Heart left ventricle (tissue), 16 donors: Measurements from ENCODE around the gene NMNAT3. TPM values are rescaled to one million over a fixed set of nuclear protein-coding genes. Genes with fewer than 3 reads are reported as not detected.

Experiments used
- ATAC-seq, 4 donors: fragments of 200-7000 bp; cut with Tn5 transposase; one replicate each; pipeline ENCODE4 v1.9.1; 2020 to 2022; ENCODE audit warnings: moderate library complexity in 4 of 4, mild to moderate bottlenecking in 3 of 4, moderate number of reproducible peaks in 1 of 4
- DNase-seq, 5 donors: peaks; one replicate each; pipeline ENCODE4 v3.0.0-alpha.2; 2020
- H3K27ac ChIP-seq, 12 donors: fragments of 200-600 bp; sonication (generic) in 4 of 12; one replicate each; pipeline versions ENCODE4 v1.5.0 to v1.8.0; 2016 to 2022; ENCODE audit warnings: mild to moderate bottlenecking in 2 of 12
- H3K27me3 ChIP-seq, 9 donors: fragments of 200-600 bp; sonication (generic) in 2 of 9; one replicate each; pipeline versions ENCODE4 v1.5.1 to v1.8.0; 2016 to 2022; ENCODE audit warnings: mild to moderate bottlenecking in 3 of 9
- H3K36me3 ChIP-seq, 9 donors: fragments of 200-600 bp; sonication (generic) in 2 of 9; one replicate each; pipeline versions ENCODE4 v1.5.0 to v1.8.0; 2018 to 2022; ENCODE audit warnings: mild to moderate bottlenecking in 2 of 9
- H3K4me1 ChIP-seq, 12 donors: fragments of 200-600 bp; sonication (generic) in 4 of 12; one replicate each; pipeline versions ENCODE4 v1.5.0 to v1.8.0; 2016 to 2022; ENCODE audit warnings: mild to moderate bottlenecking in 3 of 12
- H3K4me3 ChIP-seq, 12 donors: fragments of 200-600 bp; sonication (generic) in 4 of 12; one replicate each; pipeline versions ENCODE4 v1.5.0 to v1.8.0; 2017 to 2022; ENCODE audit warnings: mild to moderate bottlenecking in 9 of 12, moderate library complexity in 4 of 12
- H3K9me3 ChIP-seq, 12 donors: fragments of 200-600 bp; sonication (generic) in 4 of 12; one replicate each; pipeline versions ENCODE4 v1.5.0 to v1.8.0; 2016 to 2022; ENCODE audit warnings: mild to moderate bottlenecking in 1 of 12
- CTCF ChIP-seq, 12 donors: fragments of 200-600 bp; sonication (generic) in 4 of 12; IDR thresholded peaks; one replicate each; pipeline versions ENCODE4 v1.5.0 to v1.8.0; 2018 to 2022; ENCODE audit warnings: antibody characterized with exemption in 12 of 12, mild to moderate bottlenecking in 5 of 12
- POLR2A ChIP-seq, 2 donors: fragments of 450-650 bp; IDR thresholded peaks; one replicate each; pipeline ENCODE4 v1.6.1; 2017; ENCODE audit warnings: antibody characterized with exemption in 2 of 2, mild to moderate bottlenecking in 2 of 2, moderate library complexity in 2 of 2
- WGBS, 4 donors: extraction: QIAGEN DNeasy Blood & Tissue Kit in 2 of 4; methylation state at CpG; one replicate each; pipeline versions ENCODE4 v1.1.5 to v1.1.7; 2013 to 2018; 5-methylcytosine and 5-hydroxymethylcytosine counted together
- intact Hi-C, 10 donors: fragments of 100-400 bp; cut with DNase I; formaldehyde crosslinking; loops; one replicate each; pipeline versions ENCODE4 v1.11.1 to v1.14.2; 2022
- polyA plus RNA-seq, 2 donors: library from polyadenylated mRNA; stranded (reverse); fragments of 200-250 nt; gene quantifications; one replicate each; pipeline ENCODE4 v1.2.3, GENCODE V29; 2013
- total RNA-seq, 9 donors: library from RNA; depleted of rRNA in 2 of 9; stranded (reverse); fragments of >200 nt in 2 of 9; fragmentation: NEBNext Ultra II Directional in 3 of 9; extraction: Animal tissue kit (Norgen Biotek cat#: 25700) in 3 of 9; gene quantifications; one replicate each; pipeline versions ENCODE4 v1.1.0 to v1.2.4, GENCODE V29; 2016 to 2023
- donor health status: ischemic (EF 13 %, LVEDD 7.1; RV severe dilation, severe dysfunction).
- donor health status: healthy with polysubstance abuse.
- donor health status: DM: no; HTN: yes; CAD: no.
- donor health status: DM: no; HTN: no; CAD: no.
- donor health status: ischemic (EF 25% LVEDD 6.9; RV normal size, moderate dysfunction).
- donor health status: ischemic (EF 25% LVEDD 5.7; RV mildly dilated, moderate dysfunction).
- donor health status: healthy.
- donor health status: DM: yes; HTN: yes; CAD: no.
- donor health status: ischemic (EF 35%, LVEDD 5.7; RV mildly dilated, moderate dysfunction).
- donor health status: nonischemic (EF 11% LVEDD 7.7; RV severe dilation, severe dysfunction).
- donor health status: DM: yes; HTN: yes; CAD: no.
- donor health status: PGD.
- donor health status: ischemic (EF 29% LVEDD 5.4; RV normal size, mild dysfunction).
- donor health status: nonischemic (EF 23%, LVEDD 6.1; RV moderate dilation, normal function).

NMNAT3 gene
- total and polyA plus RNA-seq, 11 donors, result 6.5 to 15.4 (median 11.0) TPM

- Histone ChIP-seq H3K27ac (no peak overlapping the region), H3K4me3 (no peak overlapping the region), H3K9me3 (no peaks in the 10 kb centered on the region), H3K4me1 (no peaks in the 10 kb centered on the region), H3K36me3 (no peaks in the 10 kb centered on the region), H3K27me3 (peaks cover 0 to 3% (median 0%) of the 10 kb centered on the region in 9 donors)
- 46 to 65% (median 54%) methylated on average over 3 of the region's 3 CpGs for WGBS, 4 donors
- TF ChIP-seq POLR2A (IDR thresholded peaks at IDR 0.05) (no peak), CTCF (IDR thresholded peaks at IDR 0.05) (no peak)
- ATAC-seq, result no peak
- no peak for DNase-seq
- intact Hi-C loops, result loop anchor here in 7 of 10 donors (5.0 to 10.0 kb wide), 4 partner anchors 210 to 220 kb away; partner anchors contain the start of gene CLSTN2 (in 5 of the 7)
These were observed 39.2 kb upstream of the NMNAT3 start for GRCh38 chr3:139716908-139717485.

- H3K27me3 ChIP-seq, result peaks cover 0 to 3% (median 0%) of the 10 kb centered on the region in 9 donors
- no peak for TF ChIP-seq POLR2A (IDR thresholded peaks at IDR 0.05)
- no peak for TF ChIP-seq CTCF (IDR thresholded peaks at IDR 0.05)
These were observed 38.1 kb upstream of the NMNAT3 start for GRCh38 chr3:139715743-139716360.

GRCh38 chr3:139715166-139715565 is 37.4 kb upstream of the NMNAT3 start:
- ATAC-seq, result no peak
- Histone ChIP-seq H3K4me3 (no peak overlapping the region), H3K27ac (no peak overlapping the region), H3K9me3 (no peaks in the 10 kb centered on the region), H3K27me3 (peaks cover 0 to 3% (median 0%) of the 10 kb centered on the region in 9 donors), H3K4me1 (no peaks in the 10 kb centered on the region), H3K36me3 (no peaks in the 10 kb centered on the region)
- no peak for TF ChIP-seq POLR2A (IDR thresholded peaks at IDR 0.05)
- TF ChIP-seq CTCF (IDR thresholded peaks at IDR 0.05), result no peak
- intact Hi-C loops, result loop anchor here in 7 of 10 donors (5.0 to 10.0 kb wide), 4 partner anchors 212 to 222 kb away; partner anchors contain the start of gene CLSTN2 (in 5 of the 7)
- DNase-seq, result no peak
- WGBS, 4 donors, result 86 to 97% (median 90%) methylated on average over 2 of the region's 2 CpGs

More at GRCh38 chr3:139715743-139716360, 38.1 kb upstream of the NMNAT3 start:
- DNase-seq (no peak), ATAC-seq (no peak)
- Histone ChIP-seq H3K4me1 (no peaks in the 10 kb centered on the region), H3K4me3 (no peak overlapping the region), H3K27ac (no peak overlapping the region), H3K36me3 (no peaks in the 10 kb centered on the region), H3K9me3 (no peaks in the 10 kb centered on the region)
- intact Hi-C loops, result loop anchor here in 7 of 10 donors (5.0 to 10.0 kb wide), 4 partner anchors 211 to 221 kb away; partner anchors contain the start of gene CLSTN2 (in 5 of the 7)
- 43 to 60% (median 51%) methylated on average over 2 of the region's 2 CpGs for WGBS, 4 donors

DNA sequence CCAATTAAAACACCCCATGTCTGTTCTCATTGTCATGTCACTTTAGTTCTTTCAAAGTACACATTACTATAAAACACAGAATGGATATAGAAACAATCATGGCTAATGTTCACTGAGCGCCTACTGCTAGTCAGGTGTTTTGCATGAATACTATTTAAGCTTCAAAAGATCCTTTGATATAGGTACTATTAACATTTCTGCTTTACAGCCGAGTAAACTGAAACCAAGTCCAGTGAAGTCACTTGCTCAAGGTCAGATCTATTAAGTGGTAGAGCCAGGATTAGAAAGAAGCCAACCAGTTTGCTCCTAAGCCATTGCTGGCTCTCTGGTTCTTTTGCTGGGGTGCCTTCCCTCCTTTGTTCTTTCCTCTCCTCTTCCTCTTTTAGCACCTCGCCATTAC is 32.4 kb upstream of the NMNAT3 start:
- H3K4me1 ChIP-seq, result no peaks in the 10 kb centered on the region
- no peak overlapping the region for H3K4me3 ChIP-seq
- H3K27ac ChIP-seq, result no peak overlapping the region
- no peak for TF ChIP-seq CTCF (IDR thresholded peaks at IDR 0.05)
- TF ChIP-seq POLR2A (IDR thresholded peaks at IDR 0.05), result no peak
- peaks cover 0 to 3% (median 0%) of the 10 kb centered on the region in 9 donors for H3K27me3 ChIP-seq
- WGBS, 4 donors, result 52 to 58% (median 53%) methylated on average over 3 of the region's 3 CpGs
- DNase-seq (no peak), ATAC-seq (no peak)
- intact Hi-C loops, result loop anchor here in 4 of 10 donors (10.0 kb wide), 1 partner anchor 225 kb away; the partner anchor contains the start of gene CLSTN2 (in 4 of the 4)
- no peaks in the 10 kb centered on the region for H3K9me3 ChIP-seq
- H3K36me3 ChIP-seq, result no peaks in the 10 kb centered on the region
